CD1c-positive myeloid dendritic cell (primary cell): ENCODE measurements around the gene PPM1H.

Experiments
- DNase-seq: peaks from one replicate; pipeline ENCODE4 v3.0.0-alpha.2; 2016; ENCODE audit errors: extremely low spot score

Gene PPM1H

DNA sequence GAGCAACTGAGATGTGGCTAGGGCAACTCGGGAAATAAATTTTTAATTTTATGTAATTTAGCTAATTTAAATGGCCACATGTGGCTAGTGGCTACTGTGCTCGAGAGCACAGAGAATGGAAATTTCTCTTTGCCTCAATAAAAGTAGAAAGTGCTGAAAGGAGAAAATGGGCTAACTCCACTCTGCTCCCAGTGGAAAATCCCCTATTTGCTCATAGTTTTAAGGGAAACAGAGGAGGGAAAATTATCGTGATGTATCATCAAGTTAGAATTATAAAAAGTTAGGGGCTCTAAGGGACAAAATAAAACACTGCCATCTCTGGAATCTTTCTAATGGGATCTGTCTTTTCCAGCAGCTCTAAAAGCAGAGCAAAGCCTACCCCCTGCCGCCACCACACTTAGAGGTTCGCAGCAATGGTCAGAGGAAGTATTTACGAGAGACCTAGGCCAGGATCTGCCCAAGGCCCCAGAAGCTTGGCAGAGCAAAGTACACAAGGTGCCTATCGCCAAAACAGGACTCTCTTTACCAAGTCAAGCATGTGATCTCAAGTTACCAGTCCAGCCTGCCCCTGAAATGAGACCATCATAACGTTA is 220.7 kb downstream of the PPM1H start:
- no peak for DNase-seq

DNA sequence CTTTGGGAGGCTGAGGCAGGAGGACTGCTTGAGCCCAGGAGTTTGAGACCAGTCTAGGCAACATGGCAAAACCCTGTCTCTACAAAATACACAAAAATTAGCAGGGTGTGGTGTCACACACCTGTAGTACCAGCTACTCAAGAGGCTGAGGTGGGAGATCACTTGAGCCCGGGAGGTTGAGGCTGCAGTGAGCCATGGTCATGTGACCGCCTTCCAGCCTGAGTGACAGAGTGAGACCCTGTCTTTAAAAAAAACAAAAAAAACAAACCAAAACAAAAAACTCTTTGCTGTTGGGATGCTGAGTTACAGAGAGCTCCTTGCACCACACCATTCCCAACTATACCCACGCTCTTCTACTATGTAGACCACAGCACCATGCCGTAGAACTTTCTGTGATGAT is 221.2 kb downstream of the PPM1H start:
- DNase-seq = no peak

- no peak for DNase-seq
Observed at GRCh38 chr12:62712681-62713573, 222.0 kb downstream of the PPM1H start.

DNA sequence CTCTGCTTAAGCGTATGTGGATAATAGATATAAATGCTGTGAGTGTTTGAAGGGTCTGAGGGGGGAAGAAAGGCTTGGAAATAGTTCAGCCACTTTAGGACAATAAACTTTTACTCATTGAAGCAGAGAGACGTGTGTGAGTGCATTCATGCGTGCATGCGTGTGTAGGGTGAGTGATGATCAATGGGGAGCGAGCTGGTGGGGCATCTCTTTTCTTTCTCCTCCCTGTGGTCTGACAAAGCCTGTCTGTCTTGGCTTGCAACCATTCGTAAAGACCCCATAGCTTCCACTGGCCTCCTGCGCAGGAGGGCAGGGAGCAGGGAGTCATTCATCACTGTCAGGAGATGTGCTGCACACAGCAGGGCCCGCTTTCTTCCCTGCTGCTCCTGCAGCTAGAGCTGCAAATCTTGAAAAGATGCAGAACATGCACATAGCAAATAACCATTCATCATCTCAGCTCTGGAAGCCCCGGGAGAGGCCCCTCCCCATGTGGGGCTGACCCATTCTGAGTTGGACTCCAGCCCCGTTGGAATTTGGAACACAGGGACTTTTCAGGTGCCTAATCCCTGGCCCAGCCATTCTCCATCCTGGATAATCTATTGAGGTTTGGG is 223.2 kb downstream of the PPM1H start:
- no peak for DNase-seq

- no peak for DNase-seq
Observed at GRCh38 chr12:62709311-62709710, 225.6 kb downstream of the PPM1H start.

- no peak for DNase-seq
Observed at GRCh38 chr12:62707939-62708338, 227.0 kb downstream of the PPM1H start.

DNA sequence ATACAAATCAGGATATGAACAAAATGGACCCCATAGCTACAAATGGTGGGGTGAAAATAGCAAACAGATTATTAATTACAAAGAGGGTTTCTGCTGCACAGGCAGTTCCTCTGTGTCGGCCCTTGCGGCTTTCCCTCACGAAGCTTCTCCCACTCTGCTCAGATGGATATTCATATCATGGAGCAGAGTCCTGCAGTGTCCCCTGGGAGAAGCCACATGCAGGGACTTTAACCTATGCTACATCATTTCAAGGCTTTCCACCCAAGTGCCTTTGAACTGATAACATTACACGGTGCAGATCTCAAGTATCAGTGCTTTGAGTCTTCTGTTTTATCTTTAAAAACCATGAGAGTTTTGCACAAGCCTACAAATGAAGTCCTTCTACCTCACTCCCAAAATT is 229.1 kb downstream of the PPM1H start:
- DNase-seq = no peak

GRCh38 chr12:62703011-62703380 is 232.0 kb downstream of the PPM1H start:
- DNase-seq = peak; percentile 33

- DNase-seq = no peak
Observed at GRCh38 chr12:62701492-62701891, 233.5 kb downstream of the PPM1H start.

- DNase-seq = no peak
Observed at GRCh38 chr12:62700091-62700880, 234.7 kb downstream of the PPM1H start.

- no peak for DNase-seq
Observed at GRCh38 chr12:62698701-62699101, 236.2 kb downstream of the PPM1H start.

GRCh38 chr12:62697893-62698292 is 237.1 kb downstream of the PPM1H start:
- DNase-seq = no peak

GRCh38 chr12:62695696-62696095 is 239.3 kb downstream of the PPM1H start:
- no peak for DNase-seq

DNA sequence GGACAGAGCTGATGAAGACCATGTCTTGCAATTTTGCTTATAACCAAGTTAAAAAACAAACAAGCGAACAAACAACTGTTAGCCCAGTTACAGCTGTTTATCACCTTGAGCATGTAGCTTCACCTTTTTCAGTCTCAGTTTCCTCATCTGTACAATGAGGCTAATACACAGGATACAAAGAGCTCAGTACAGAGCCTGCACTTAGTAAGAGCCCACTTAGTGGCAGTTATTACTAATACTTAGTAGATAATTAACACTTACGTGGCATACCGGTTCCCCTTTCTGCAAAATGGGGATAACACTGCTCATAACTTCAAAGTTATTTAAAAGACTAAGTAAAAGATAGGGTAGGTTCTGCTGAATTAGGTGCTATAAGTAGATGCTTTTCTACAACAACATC is 240.3 kb downstream of the PPM1H start:
- no peak for DNase-seq

- no peak for DNase-seq
Observed at GRCh38 chr12:62694116-62694515, 240.8 kb downstream of the PPM1H start.

DNA sequence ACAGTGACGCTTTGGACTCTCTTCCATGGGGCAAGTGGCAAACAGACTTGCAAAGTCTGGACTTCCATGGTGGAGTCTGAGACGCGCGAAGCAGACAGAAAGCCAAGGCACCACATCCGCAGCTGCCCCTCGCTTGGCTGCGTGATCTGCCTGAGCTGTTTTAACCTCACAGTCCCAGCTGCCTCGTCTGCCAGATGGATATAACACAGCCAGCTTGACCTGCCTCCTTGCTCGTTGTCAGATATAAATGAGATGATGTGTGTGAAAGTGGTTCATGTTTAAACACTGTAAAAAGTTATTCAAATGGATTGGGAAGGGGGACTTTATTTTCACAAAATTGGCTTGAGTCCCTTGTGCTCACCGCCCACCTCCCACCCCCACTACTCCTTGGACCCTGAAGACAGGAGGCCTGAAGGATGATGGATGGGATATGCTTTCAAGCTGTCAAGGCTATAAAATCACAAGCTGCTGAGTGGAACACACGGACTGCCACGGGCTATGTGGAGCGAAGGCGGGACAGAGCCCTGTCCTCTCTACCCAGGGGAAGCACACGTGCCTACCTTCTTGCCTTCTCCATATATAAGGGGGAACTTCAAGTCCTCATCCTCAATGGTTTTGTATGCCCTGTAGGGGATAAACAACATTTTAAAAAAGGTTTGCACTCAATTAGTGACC is 241.4 kb downstream of the PPM1H start:
- DNase-seq = no peak

- no peak for DNase-seq
Observed at GRCh38 chr12:62692884-62693283, 242.1 kb downstream of the PPM1H start.

- no peak for DNase-seq
Observed at GRCh38 chr12:62691309-62691708, 243.6 kb downstream of the PPM1H start.

GRCh38 chr12:62689042-62689839 is 245.7 kb downstream of the PPM1H start:
- no peak for DNase-seq

DNA sequence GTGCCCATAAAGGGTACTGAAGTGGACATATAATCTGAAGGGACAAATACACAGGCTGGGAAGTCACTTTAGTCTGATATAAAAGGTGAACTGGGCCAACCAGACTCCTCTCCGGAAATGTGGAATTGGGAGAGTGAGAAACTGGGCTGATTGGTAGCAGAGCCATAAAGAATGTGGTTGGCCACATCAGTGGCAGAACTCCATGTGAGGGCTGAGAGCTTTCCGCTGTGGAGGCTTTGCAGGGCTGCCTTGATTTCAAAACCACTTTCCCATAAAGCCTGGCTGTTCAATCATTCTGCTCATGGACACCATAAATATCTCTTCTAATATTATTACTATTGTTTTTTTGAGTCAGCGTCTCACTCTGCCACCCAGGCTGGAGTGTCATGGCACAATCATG is 248.0 kb downstream of the PPM1H start:
- DNase-seq = no peak
